NCI-H1105 treated with DMSO at 0.1 percent for 48 hours (cell line): ENCODE measurements around the gene FAM25A.
A peak's percentile ranks its signal among the peaks of the same experiment; 100 is the strongest.
"Not testable (repeated sequence)": the region's sequence is repeated elsewhere in the genome, so short reads cannot be mapped to it uniquely, and the experiment has no call there.

Experiments
- DNase-seq: peaks from one replicate; lab custom pipeline; 2025; lab: John Stamatoyannopoulos, UW

Gene FAM25A

DNA sequence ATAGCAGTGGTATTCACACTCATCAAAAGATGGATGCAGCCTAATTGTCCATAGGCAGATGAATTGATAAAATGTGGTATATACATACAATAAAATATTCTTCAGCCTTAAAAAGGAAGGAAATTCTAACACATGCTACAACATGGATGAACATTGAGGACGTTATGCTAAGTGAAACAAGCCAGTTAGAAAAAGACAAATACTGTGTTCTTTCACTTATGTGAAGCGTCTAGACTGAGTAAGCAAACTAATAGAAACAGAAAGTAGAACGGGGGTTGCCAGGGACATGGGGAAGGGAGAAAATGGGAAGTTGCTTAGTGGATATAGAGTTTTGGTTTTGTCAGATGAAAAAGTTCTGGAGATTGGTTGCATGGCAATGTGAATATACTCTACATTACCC lies 6.6 kb upstream of the FAM25A start:
- not testable (repeated sequence) for DNase-seq

- not testable (repeated sequence) for DNase-seq
These were observed 4.9 kb upstream of the FAM25A start for GRCh38 chr10:87014986-87015716.

DNA sequence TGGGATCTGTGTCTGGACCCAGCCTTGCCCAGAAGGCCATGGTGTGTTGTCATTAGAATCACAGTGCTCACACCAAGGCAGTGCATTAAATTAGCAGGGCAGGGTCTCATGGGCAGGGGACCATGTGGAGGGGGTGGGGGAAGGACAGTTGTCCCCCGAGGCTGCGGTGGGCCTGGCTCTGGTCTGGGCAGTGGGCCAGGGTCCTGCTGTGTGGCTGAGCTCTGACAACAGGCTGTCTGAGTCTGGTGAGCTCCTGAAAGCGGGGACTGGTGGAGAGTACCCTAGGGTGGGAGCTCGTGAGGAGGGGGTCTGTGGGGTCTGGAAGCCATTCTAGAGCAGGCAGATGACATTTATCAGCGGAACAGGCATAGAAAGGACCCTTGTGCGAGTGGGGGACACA lies 2.0 kb upstream of the FAM25A start:
- DNase-seq = not testable (repeated sequence)

DNA sequence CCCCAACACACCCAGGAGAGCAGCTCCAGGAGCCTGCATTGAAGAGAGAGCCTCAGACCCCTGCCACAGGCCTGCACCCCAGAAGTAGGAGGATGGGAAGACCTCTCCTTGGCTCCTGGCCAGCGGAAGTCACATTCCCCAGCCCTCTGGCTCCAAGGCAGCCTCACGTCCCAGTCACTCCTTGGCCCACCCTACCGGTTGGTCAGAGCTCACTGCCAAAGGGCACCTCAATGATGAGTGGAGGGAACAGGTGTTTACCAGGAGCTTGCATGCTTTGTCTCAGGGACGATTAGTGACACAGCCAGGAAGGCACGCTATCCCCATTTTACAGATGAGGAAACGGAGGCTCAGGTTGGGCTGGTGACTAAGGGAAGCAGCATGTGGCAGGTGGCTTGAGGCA lies 1.0 kb upstream of the FAM25A start:
- DNase-seq = not testable (repeated sequence)

DNA sequence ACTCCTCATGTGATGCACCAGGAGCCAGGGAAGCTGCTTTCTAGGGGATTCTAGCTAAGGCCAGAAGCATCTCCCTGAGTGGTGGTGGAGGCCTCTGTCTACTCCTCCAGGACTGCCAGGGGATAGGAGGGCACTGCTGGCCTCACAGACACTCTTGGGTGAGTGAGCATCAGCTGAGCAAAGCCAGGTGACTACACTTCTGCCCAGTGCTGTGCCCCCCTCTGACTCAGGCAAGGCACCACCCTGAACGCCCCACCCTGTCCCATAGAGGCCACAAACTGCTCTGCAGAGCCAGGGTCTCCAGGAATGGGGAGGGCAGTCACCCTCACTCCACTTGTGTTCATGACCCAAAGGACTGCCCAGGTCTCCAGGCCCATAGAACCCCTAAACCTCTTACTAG lies 590 bp upstream of the FAM25A start:
- not testable (repeated sequence) for DNase-seq

- DNase-seq = not testable (repeated sequence)
These were observed 5.3 kb downstream of the FAM25A start for GRCh38 chr10:87025285-87025958.

DNA sequence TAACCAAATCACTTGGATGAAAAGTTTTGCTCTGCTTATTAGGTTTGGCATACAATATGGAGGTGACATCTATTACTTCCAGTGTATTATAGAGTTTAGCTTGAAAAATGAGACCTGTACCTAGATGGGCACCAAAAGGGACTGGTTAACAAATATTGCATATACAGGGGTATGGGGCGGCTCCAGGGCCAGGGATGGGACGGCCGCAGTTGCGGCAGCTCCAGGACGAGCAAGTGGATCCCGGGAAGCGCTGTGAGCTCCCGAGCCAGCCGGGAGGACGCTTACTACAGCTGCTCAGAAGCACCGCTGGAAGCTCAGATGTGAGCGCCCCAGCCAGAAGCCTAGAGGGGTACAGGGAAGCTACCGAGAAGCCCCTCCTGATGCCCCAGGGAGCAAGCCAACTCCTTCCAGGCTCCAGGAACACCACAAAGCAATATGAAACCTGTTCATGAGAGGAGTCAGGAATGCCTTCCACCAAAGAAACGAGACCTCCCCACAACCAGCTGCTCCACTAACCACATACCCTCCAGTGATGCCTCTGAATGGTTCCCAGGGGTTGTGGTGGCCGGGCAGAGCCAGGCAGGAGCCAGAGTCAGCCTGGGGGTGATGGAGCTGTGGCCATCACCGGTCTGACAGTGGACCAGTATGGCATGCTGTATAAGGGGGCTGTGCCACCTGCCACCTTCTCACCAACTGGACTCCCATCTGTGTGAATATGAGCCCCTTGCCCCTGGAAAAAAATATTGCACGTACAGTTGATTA lies 6.8 kb downstream of the FAM25A start:
- DNase-seq = not testable (repeated sequence)

- DNase-seq = not testable (repeated sequence)
These were observed 10.3 kb downstream of the FAM25A start for GRCh38 chr10:87030419-87030818.

DNA sequence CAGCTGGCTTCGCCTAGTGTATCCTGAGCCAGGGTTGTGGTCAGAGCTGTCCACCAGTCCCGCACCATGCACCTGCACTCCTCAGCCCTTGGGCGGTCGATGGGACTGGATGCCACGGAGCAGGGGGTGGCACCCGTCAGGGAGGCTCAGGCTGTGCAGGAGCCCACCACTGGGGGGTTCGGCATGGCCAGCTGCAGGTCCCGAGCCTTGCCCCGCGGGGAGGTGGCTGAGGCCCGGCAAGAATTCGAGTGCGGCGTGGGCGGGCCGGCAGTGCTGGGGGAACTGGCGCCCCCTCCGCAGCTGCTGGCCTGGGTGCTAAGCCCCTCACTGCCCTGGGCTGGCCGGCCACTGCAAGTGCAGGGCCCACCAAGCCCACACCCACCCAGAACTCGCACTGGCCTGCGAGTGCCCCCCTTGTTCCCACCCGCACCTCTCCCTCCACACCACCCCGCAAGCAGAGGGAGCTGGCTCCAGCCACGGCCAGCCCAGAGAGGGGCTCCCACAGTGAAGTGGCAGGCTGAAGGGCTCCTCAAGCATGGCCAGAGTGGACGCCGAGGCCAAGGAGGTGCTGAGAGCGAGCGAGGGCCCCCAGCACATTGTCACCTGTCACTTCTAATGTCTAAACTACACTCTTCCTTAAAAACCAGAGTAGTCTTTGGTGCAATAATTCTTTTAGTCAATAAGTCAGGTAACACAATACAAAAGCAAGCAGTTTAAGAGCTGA lies 11.0 kb downstream of the FAM25A start:
- DNase-seq = no peak

GRCh38 chr10:87036623-87037022 lies 16.5 kb downstream of the FAM25A start:
- no peak for DNase-seq

DNA sequence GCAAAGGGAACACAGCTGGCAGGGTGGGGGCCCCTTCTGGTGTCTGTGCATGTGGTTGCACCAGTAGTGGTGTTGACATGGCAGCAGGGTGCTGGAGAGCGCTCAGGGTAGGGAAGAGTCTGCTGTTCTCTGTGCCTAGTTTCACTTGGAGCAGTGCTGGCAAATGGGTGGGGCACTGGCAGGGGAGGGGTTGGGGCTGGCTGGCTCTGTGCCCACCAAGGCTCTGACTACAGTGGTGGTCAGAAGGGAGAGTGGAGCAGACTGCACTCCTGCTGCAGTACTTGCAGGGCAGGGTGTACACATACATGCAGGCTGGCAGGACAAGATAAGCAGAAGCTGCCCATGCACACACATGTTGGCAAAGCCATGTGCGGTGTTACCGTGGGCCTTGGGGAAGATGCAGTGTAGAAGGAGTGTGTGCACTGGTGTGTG lies 18.2 kb downstream of the FAM25A start:
- DNase-seq = no peak

- no peak for DNase-seq
These were observed 18.7 kb downstream of the FAM25A start for GRCh38 chr10:87038786-87039185.

DNA sequence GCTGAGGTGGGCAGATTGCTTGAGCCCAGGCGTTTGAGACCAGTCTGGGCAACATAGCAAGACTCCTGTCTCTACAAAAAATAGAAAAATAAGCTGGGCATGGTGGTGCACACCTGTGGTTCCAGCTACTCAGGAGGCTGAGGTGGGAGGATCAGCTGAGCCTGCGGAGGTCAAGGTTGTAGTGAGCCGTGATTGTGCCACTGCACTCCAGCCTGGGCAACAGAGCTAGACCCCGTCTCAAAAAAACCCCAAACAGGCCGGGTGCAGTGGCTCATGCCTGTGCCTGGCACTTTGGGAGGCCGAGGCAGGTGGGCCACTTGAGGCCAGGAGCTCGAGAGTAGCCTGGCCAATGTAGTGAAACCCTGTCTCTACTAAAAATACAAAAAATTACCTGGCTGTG lies 23.5 kb downstream of the FAM25A start:
- DNase-seq = not testable (repeated sequence)

GRCh38 chr10:87045434-87045938 lies 25.4 kb downstream of the FAM25A start:
- DNase-seq = no peak

- peak; percentile 65 for DNase-seq
These were observed 33.0 kb downstream of the FAM25A start for GRCh38 chr10:87053111-87053510.

- no peak for DNase-seq
These were observed 33.6 kb downstream of the FAM25A start for GRCh38 chr10:87053577-87054181.

GRCh38 chr10:87054373-87055295 lies 34.5 kb downstream of the FAM25A start:
- no peak for DNase-seq

DNA sequence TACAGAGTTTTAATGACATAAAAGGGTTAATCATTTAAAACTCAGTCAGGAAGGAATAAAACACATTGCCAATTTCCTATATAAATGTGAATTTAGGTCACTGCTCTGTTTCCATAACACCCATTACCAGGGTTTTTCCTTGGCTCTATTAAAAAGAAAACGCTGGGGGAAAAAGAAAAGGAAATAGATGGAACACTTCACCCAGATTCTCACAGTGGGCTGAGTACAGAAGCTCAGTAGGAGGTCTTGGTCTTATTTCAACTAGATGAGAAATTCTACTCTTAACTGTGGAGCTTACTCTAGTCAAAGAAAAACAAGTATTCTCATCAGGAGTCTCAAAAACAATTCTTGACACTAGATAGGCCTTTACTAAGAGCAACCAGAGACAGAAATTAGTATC lies 38.1 kb downstream of the FAM25A start:
- DNase-seq = no peak

DNA sequence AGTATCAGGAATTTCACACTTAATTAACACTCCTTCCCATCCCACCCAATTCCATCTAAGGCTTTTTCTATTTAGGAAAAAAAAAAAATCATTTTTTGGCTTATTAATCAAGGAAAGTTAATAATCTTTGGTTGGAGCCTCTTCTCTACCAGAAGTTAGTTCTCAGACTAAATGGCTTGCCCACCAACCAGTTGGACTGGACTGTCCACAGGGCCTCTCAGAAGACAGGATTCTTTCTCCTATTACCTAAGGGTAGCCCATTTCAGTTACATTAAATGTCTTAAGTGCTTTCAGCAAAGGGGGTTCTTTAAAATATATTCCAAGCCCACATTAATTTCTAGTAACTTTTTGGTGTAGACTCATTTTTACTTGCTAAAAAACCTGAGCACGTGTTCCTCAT lies 39.3 kb downstream of the FAM25A start:
- no peak for DNase-seq

DNA sequence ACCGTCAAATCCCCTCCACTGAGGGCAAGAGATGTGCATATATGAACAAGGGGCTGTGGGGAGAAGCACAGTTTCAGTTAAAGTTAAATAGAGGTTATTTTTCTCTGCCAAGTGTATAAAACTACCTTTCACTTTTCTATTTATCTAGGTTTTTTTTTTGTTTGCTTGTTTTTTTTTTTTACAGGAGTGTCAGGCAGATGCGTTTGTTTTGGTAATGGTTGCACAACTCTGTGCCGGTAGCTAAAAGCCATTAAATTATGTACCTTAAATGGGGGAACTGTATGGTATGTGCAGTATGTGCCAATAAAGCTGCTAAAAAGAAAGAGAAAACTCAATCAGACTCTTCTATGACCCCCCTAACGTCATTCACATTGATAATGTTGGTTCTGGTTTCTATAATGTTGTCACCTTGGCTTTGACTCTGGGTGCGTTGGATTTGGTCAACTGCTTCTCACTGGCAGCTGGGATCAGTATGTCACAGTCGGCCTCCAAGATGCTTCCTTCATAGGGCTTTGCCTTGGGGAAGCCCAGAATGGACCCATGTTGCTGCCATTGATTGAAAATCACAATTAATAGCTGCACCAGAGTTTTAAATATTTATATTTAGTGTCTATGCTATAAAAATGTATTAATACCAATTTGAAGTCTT lies 40.3 kb downstream of the FAM25A start:
- DNase-seq = no peak
